Caki2 (cell line): Measurements from ENCODE around the gene XYLT1. TPM values are rescaled to one million over a fixed set of nuclear protein-coding genes. Genes with fewer than 3 reads are reported as not detected.

Experiments
- DNase-seq: peaks from one replicate; pipeline ENCODE4 v3.0.0-alpha.2; 2015; ENCODE audit warnings: low read depth
- in situ Hi-C: cut with HindIII; loops from 2 replicates; pipeline ENCODE4 v1.10.0; 2016; ENCODE audit warnings: low sequenced_read_pairs, low pct_unique_long_range_greater_than_20kb, mixed read lengths
- total RNA-seq: library from RNA; depleted of rRNA; stranded (reverse); fragments of >200 nt; shearing (Covaris generic); gene quantifications from 2 replicates; pipeline ENCODE4 v1.2.3, GENCODE V29; 2014; ENCODE audit warnings: low replicate concordance

Gene XYLT1
- total RNA-seq, 1 experiment from 2014 or later: 5.8 TPM

DNA sequence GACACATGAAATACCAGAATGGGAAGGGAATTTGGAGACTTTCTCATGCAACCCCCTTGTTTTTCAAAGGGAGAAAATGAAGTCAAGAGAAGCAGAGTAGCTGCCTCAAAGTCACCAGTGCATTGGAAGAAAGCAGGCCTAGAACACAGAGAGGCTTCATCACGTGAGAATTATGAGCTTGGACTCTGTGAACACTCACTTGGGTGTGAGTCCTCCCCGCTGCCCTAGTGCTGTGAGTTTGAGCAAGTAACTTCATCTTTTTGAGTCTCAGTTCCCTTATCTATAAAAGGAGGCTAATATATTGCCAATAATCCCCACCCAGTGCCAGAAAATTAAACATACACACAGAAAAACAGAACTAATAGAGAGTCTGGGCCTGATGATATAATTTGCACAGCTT is 315.8 kb downstream of the XYLT1 start:
- DNase-seq: no peak
- in situ Hi-C loops: no loop called here

DNA sequence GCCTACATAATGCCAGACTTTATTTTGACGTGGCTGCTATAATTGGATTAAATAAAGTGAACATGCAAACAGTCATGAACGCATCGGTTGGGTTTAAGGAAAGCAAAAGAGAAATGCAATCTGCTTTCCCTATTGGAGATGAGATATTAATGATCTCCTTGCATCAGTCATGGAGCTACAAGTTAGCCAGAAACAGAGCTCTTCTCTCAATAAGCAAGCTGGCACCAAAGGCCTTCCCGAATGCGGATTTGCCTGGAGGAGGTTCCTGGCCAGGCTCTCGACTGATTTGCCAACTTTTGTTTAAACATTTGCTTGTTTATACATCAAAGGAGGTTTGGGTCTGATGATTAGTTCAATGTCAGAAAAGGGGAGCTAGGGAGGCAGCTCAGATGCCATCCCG is 318.4 kb downstream of the XYLT1 start:
- no peak for DNase-seq
- in situ Hi-C loops: no loop called here

DNA sequence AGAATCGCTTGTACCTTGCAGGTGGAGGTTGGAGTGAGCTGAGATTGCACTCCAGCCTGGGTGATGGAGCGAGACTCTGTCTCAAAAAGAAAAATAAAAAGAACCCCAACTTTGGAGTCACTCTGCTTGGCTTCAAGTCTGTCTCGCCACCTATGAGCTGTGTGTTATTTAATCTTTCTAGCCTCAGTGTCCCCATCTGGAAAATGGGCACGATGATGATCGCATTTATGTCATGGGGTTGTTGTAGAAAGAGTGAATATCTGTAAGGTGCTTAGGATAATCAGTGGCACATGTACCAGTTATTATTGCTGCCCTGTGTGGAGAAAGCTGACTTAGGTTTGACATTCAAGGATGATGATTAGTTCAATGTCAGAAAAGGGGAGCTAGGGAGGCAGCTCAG is 319.4 kb downstream of the XYLT1 start:
- DNase-seq: no peak
- in situ Hi-C loops: no loop called here

DNA sequence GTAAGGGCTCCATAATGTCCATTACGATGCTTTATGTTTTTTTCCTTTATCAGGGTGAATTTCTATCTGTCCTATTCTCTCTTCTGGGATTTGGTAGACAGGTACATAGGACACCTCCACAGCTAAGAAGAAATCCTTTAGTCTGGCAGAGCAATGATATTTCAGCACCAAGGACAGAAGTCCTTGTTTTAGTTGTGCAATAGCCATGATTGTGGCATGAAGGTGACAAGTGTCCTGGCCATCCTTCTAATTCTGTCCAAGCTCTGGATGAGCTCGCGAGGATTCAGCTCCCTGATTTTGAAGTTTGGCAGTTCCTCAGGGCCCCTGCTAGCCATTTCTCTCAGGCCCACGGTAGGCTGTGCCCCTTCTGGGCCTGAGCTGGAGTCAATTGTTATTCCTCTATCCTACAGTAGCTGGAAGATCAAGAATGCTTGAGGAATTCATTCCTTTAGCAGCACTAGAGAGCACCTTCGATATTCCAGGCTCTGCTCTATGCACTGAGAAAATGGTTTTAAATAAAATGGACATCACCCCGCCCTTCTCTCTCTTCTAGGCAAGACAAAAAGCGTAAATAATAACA is 320.8 kb downstream of the XYLT1 start:
- peak; percentile 24 for DNase-seq
- in situ Hi-C loops: no loop called here

DNA sequence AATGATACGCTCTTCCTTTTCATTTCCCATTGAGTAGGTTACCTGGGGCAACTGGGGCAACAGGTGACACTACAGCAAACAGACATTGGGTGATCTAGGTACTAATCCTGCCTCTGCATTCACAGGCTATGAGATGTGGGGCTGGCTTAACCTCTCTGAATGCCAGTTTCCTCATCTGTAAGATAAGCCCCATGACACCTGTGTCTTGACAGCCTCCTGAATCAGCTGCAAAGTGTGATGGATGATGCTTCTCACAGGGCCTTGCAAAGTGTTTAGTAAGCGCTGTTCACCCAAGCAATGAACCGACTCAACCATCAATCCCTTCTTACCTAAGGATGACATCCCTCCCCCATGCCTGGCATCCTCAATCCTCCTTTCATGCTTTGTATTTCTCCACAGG is 322.8 kb downstream of the XYLT1 start:
- DNase-seq: no peak
- in situ Hi-C loops: no loop called here

DNA sequence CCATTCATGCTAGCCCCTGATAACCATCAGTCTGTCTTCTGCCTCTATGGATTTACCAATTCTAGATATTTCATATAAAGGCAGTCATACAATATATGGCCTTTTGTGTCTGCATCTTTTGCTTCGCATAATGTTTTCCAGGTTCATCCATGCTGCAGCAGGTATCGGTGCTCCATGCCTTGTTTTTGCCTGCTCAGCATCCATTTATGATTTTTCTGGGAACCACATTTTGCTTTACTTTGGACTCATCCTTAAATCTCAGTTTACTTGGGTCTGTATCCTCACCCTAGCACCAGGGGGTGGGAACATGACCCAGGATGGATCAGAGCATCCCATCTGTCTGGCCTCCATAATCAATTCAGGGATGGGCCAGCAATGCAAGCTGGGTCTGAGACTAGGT is 325.7 kb downstream of the XYLT1 start:
- in situ Hi-C loops: no loop called here
- no peak for DNase-seq

DNA sequence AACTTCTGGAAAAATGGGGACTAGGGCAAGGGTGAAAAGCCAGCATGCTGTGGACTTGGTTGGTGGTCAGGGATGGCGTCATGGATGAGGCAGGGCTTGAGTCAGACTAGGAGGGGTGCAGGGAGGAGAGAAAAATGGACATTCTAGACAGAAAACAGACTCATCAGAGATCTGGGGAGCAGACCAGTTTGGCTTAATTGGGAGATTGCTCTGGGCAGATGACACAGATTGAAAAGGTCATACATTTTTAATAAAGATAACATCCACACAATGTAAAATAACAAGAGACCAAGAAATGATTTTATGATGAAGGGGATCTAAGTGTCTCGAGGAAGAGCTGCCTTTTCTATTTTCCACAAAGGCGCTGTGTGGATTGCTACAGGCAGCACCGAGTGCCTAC is 326.3 kb downstream of the XYLT1 start:
- in situ Hi-C loops: no loop called here
- no peak for DNase-seq

DNA sequence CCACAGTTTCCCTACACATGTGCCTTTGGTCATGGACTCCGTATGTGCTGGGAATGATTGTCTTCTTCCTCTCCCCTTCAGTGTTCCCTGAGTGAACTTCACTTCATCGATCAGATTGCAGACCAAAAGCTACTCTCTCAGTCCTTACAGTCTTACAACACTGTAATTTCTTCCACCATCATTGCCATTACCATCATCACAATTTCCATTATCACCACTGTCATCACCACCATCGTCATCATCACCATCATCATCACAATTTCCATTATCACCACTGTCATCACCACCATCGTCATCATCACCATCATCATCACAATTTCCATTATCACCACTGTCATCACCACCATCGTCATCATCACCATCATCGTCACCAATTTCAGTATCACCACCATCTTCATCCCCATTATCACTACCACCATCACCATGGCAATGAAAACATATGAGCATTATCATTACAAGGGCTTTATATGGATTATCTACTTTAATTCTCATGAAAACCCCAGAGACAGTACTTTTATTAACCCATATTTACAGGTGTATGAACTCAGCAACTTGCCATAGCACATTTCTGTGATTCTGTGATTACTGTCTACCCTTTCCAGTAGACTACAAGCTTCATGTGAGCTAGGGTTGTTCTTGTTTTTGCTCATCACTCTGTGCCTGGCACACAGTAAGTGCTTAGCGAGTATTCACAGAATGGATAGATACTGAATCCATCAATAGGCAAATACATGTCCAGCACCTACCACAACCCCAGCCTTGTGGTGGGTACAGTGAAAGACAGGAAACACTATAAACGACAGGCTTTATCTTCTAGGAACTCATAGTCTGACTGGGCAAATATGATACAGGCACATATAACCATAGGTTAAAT is 327.0 kb downstream of the XYLT1 start:
- no peak for DNase-seq
- in situ Hi-C loops: no loop called here

DNA sequence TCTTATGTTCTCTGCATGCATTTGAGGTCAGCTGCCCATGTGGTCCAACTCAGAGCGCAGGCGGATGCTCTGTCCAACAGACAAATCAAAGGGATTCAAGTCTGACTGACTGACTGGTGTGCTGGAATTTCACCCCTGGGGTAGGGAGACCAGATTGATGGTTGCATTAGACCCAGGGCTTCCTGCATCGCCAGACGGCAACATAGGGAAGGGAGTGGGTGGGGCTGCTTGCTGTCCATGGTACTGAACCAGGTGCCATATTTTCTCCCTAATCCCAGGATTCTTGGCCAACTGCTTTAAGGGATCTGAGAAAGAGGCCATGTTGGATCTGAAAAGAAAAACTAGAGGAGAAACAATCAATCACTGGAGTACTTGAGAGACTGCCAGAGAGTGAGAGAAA is 332.0 kb downstream of the XYLT1 start:
- peak; percentile 35 for DNase-seq

DNA sequence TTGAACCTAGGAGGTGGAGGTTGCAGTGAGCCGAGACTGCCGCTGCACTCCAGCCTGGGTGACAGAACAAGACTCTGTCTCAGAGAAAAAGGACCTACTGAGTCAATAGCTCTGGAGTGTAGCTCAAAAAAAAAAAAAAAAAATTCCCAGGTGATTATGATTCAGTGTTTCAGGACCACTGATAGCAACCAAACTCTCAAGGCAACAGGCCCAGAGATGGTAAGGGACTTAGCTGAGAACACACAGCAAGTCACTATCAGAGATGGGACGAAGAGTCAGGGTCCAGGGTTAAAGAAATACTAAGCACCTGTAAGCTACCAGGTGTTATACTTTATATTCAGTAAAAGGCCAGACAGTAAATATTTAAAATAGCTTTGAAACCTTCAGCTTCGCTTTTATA is 335.3 kb downstream of the XYLT1 start:
- in situ Hi-C loops: no loop called here
- no peak for DNase-seq

More for the DNA sequence above, 332.0 kb downstream of the XYLT1 start:
- in situ Hi-C loops: no loop called here

DNA sequence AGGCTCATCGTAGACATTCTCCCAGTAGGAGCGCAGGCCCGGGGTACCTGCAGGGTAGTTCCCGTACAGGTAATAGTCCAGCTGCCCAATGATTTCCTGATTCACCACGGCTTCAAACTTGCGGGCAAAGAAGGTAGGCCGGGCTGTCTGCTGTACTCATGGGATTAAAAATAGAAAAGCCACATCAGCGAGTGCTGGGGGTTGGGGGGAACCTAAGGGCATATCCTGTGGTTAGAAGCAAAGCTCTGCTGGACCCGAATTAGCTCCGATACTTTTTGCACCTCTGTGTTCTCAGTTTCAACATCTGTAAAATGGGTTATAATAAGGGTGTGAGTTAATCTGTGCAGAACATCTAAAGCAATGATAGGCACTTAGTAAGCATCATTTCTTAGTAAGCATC is 336.2 kb downstream of the XYLT1 start:
- in situ Hi-C loops: no loop called here
- no peak for DNase-seq

DNA sequence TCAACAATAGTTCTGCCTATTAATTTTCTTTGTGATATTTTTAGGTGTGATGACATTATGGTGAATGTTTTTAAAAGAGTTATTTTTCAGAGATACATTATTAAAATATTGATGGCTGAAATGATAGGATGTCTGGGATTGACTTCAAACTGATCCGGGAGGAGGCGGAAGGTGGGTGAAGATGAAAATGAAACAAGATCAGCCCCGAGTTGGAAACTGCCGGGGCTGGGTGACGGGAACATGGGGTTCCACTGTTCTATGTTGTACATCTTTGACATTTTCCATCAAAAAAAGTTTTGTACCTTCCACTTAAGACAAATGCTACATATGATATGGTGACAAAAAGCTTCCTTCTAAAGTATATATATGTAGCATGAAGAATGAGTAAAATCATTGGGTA is 336.9 kb downstream of the XYLT1 start:
- DNase-seq: no peak
- in situ Hi-C loops: no loop called here

DNA sequence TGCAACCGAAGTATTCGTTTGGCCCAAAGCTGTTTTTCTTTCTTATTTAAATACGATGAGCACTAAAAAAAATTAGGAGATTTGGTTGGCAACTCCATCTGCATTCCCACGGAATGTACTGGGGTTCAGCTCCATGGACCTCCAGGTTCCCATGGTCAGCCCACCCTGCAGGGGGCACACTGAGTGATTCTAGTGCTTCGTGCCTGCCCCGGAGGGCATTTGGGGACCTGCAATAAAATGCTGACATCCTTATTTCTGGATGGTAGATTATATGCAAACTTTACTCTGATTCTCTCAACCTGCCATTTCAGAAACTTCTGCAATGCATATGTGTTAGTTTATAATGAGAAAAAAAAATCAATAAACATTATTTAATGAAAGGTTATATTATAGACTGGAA is 339.4 kb downstream of the XYLT1 start:
- in situ Hi-C loops: no loop called here
- DNase-seq: no peak

DNA sequence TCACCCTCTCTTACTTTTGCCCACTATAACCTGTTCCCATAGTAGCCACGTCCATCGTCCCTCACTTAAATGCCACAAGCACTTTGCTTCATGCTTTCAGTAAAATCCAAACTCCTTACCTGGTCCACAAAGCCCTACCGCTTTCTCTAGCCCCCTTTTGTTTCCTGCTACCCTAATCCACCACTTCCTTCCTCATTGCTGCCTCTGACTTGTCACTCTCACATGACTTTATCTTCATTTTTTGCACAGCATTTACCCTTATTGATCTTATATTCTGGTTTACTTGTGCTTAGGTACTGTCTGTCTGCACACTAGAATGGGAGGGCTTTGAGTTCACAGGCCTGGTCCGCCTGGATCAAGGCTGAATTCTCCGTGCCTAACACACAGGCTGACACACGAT is 340.0 kb downstream of the XYLT1 start:
- DNase-seq: no peak
- in situ Hi-C loops: no loop called here

DNA sequence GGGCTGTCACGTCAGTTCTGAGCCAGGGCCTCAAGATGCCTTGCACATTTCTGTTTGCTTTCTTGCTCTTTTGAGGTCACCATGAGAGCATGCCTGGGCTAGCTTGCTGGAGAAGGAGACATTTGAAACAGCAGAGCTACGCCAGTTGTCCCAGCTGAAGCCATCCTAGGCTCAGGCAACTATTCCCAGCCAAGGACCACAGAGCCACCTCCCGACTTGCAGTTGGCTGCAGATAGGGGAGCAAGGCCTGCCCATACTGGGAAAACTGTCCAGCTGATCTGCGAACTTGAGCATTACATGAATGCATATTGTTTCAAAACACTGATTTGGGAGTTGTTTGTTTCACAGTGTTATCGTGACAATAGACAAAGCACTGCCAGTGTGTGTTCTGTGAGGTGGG is 340.8 kb downstream of the XYLT1 start:
- in situ Hi-C loops: no loop called here
- DNase-seq: no peak

DNA sequence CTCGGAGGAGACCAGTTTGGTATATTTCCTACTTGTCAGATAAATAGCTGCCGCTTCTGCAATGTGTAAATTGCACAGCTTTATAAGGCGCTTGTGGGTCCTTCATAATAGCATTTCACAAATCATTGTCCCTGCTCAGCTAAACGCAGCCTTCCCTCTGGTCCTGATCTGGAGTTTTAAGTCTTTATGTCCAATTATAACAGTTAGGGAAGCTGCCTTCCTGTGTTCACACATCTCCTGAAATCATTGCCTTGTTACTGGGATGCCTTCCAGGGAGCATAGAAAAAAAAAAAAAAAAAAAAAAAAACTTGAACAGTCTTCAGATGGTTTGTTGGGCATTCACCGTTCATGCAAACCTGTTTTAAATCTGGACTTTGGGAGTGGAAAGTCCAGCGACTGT is 342.0 kb downstream of the XYLT1 start:
- in situ Hi-C loops: no loop called here
- no peak for DNase-seq

DNA sequence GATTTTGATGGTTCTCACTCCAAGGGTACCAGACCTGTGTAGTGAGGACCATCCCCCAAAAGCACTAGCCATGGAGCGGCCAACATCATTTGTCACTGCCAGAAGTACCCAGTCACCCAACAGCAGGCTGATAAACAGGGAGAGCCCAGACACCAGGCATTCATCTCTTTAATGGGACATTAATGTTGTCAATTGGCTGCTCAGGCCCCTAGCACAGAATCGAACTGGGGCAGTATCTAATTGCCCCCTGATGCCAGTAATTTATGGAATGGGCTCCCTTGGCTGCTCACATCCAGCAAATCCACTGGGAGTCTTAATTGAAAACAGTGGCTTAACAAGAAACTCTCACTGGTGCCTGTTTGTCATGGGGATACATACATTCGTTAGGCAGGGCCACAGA is 344.6 kb downstream of the XYLT1 start:
- DNase-seq: no peak
- in situ Hi-C loops: no loop called here

DNA sequence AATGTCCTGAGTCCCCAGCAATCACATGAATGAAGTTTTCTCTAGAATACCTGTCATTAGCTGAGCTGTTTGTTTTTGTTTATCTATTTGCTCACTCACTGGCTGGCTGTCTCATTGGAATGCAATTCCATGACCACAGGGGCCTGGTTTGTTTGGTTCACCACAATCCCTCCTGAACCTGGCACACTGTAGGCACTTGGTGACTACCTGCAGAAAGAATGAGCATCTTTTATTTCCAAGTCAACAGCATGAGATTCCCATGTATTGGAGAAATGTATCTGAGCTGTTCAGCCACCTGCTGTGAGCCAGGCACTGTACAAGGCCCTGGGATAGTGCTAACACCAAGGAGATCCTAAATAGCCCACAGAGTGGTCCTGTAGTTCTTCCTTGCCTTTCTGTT is 345.1 kb downstream of the XYLT1 start:
- in situ Hi-C loops: no loop called here
- DNase-seq: no peak

DNA sequence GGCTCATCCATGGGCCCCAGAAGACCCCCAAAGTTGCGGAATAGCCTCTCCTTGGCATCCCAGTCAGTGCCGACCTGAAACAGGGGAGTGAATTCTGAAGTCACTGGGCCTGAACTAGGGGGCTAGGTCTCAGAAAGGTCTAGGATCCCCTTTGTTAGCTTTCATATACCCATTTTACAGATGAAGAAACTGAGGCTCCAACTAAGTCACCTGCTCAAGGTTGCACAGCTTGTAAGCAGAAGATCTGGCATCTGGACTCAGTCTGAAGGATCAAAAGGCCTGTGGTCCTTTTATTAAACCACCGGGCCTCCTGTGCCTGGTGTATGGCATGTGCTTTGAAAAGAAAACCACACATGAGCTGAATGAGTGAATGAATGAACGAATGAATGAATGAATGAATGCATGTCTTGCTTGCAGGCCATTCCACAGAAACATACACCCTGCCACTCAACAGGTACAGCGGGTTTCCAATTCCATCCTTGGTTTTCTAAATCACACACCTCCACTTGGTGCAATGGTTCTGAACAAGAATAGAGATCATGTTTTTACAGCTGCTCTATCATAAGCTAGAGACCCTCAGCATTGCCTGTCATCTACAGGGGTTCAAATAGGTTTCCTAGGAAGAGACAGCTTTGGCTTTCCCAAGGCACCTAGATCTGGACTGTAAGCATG is 352.7 kb downstream of the XYLT1 start:
- in situ Hi-C loops: no loop called here
- DNase-seq: no peak
